ENCODE data around the gene TCF21.

DNA sequence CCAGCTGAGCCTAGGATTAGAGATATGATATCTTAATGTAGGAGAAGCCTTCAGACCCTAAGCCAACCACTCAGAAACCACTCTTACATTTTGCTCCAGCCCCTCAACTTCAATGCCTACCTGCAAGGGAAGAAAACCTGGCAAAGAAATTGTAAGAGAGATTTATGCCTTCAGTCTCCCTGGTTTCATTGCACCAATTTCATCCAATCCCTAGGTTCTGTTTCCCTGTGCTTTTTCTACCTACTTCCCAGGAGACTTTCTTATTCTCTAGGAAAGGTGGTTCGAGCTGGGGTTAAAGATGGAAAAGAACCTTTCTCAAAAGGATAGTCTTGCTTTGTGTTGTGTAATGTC is 1.1 kb upstream of the TCF21 start:
- TF ChIP-seq POLR2A (IDR thresholded peaks at IDR 0.05), result no peak
- TF ChIP-seq, protein P1, sequence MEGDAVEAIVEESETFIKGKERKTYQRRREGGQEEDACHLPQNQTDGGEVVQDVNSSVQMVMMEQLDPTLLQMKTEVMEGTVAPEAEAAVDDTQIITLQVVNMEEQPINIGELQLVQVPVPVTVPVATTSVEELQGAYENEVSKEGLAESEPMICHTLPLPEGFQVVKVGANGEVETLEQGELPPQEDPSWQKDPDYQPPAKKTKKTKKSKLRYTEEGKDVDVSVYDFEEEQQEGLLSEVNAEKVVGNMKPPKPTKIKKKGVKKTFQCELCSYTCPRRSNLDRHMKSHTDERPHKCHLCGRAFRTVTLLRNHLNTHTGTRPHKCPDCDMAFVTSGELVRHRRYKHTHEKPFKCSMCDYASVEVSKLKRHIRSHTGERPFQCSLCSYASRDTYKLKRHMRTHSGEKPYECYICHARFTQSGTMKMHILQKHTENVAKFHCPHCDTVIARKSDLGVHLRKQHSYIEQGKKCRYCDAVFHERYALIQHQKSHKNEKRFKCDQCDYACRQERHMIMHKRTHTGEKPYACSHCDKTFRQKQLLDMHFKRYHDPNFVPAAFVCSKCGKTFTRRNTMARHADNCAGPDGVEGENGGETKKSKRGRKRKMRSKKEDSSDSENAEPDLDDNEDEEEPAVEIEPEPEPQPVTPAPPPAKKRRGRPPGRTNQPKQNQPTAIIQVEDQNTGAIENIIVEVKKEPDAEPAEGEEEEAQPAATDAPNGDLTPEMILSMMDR (IDR thresholded peaks at IDR 0.05), result no peak

Measured in adrenal gland (tissue), 5 donors.